Right lung (tissue), 5 donors: ENCODE data around the gene ADARB2. TPM values are rescaled to one million over a fixed set of nuclear protein-coding genes. Genes with fewer than 3 reads are reported as not detected.
"Not testable (repeated sequence)": the region's sequence is repeated elsewhere in the genome, so short reads cannot be mapped to it uniquely, and the experiment has no call there.

Experiments used
- DNase-seq, 2 donors: peaks; one replicate each; pipeline ENCODE4 v3.0.0-alpha.2; 2013
- polyA plus RNA-seq, 5 donors: library from polyadenylated mRNA; unstranded; fragments of 120-200 nt; gene quantifications; one replicate each; pipeline versions ENCODE4 v1.2.1 to v1.2.3, GENCODE V29; 2013; ENCODE audit warnings: inconsistent platforms in 1 of 5, low replicate concordance in 1 of 5; ENCODE audit not compliant: insufficient read length in 5 of 5, insufficient read depth in 1 of 5

The ADARB2 gene
- polyA plus RNA-seq, 5 donors: 0.34 to 0.78 (median 0.69) TPM

- DNase-seq: no peak
Measured at GRCh38 chr10:1232164-1232911, 505.0 kb downstream of the ADARB2 start.

- no peak for DNase-seq
Measured at GRCh38 chr10:1230592-1231275, 506.6 kb downstream of the ADARB2 start.

- DNase-seq: no peak
Measured at GRCh38 chr10:1230138-1230537, 507.2 kb downstream of the ADARB2 start.

GRCh38 chr10:1229574-1229973 is 507.8 kb downstream of the ADARB2 start:
- no peak for DNase-seq

DNA sequence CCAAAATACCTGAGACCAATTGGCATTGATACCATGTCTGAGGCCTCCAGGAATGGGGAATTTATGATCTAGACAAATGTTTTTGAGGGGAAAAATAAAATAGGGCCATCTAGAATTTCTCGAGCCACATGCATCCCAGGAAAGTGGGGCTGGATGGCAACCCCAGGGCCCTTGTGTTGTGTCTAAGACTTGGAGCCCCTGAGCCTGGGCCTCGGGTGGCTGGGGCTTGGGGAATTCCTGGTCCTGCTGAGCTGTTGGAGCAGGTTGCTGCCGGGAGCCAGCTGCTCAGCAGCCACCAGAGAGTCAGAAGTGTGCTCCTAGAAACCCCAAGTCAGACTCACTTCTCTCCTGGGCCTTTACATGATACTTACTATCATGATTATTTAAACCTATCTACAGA is 508.2 kb downstream of the ADARB2 start:
- no peak for DNase-seq

GRCh38 chr10:1228467-1228975 is 508.8 kb downstream of the ADARB2 start:
- DNase-seq: no peak

GRCh38 chr10:1227510-1228402 is 509.6 kb downstream of the ADARB2 start:
- no peak for DNase-seq

- DNase-seq: not testable (repeated sequence)
Measured at GRCh38 chr10:1226907-1227306, 510.4 kb downstream of the ADARB2 start.

GRCh38 chr10:1219874-1220273 is 517.5 kb downstream of the ADARB2 start:
- not testable (repeated sequence) for DNase-seq

DNA sequence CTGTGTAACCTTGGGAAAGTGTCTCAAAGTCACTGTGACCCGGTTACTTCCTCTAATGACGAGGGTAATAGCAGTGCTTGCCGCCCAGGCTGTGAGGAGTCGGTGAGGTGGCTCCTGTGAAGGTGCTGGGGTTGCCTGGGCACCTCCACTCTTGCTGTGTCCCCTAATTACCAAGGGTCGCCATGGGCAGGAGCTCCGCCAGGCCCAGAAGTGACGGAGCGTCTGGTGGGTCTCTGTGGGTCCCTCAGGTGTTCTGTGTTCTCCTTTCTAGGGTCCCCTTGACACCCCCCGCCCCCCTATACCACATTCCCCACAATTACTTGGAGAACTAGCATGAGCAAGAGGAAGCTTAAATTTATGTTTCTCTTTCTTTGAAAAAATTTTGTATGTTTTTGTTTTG is 519.7 kb downstream of the ADARB2 start:
- no peak for DNase-seq

GRCh38 chr10:1217237-1217587 is 520.1 kb downstream of the ADARB2 start:
- no peak for DNase-seq

DNA sequence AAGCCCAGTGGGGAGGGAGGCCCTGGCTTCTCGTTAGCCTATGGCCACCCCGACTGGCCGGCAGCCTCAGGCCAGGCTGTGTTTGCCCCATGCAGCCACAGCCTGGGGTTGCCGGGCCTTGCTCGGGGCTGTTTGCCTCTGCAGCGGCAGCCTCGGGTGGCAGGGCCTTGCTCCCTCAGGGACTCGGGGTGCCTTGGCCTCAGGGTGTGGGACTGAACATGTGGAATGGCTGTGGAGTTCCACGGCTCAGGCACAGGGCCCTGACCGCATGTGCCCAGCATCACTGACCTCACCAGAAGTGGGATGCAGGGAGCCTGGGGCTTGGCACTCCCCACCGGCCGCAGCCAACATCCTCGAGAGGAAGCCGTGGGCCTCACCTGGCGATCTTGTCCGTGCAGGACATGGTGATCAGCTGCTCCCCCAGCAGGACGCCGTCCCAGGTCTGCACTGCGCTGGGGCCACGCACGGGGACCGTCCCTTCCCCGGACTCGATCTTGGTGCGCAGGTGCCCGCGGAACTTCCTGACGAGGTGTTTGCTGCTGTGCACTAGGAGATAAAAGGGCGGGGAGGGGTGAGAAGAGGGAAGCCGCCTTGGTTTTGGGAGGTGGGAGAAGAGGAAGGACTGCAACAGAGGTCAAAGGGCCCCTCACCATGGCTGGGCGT is 520.6 kb downstream of the ADARB2 start:
- no peak for DNase-seq

DNA sequence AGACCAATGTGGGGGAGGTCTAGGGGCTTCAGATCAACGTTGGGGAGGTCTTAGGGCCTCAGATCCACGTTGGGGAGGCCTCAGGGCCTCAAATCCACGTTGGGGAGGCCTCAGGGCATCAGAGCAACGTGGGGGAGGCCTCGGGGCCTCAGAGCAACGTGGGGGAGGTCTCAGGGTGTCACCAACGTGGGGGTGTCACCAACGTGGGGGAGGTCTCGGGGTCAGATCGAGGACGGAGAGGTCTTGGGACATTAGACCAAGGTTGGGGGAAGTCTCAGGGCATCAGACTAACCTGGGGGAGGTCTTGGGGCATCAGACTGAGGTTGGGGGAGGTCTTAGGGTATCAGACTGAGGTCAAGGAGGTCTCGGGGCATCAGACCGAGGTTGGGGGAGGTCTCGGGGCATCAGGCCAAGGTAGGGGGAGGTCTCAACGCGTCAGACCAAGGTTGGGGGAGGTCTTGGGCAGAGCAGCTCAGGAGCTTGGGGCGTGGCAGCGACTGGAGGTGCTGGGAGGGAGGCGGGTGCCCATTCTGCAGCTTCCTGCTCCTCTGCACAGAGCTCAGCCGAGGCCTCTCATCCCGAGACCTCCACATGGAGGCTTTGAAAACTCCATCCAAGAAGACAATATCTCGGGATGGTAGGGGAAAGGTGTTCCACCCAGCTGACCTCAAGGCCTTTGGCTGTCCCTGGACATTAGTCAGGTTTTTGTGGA is 521.3 kb downstream of the ADARB2 start:
- DNase-seq: no peak

DNA sequence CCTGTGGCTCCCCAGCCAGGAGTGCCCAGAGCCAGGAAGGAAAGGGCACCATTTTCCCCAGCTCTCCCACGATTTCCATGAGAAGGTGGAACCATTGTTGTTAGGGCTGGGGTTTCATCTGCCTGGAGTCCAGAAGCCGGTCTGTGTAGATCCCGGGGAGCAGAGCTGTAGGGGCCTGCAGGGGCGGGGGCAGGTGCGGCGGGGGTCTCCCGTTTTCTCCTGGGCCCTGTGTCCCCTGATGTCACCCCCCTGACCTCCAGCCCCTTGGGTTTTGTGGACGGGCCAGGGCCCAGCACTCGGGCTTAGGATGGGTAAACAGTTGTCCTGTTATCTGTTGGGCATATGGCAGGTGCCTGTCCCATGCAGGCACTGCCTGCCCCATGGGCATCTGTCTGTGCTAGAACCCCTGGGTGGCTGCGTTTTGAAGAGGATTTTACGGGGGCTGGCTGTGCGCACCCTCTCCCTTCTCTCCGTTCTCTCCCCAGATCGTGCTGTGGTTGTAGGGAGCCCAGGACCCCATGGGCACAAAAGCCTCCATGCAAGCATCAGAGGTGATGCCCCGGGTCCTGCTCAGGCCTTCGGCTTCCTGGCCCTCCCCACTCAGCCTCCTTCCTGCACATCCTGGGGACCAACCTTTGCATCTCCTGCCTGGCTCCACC is 522.3 kb downstream of the ADARB2 start:
- DNase-seq: no peak

DNA sequence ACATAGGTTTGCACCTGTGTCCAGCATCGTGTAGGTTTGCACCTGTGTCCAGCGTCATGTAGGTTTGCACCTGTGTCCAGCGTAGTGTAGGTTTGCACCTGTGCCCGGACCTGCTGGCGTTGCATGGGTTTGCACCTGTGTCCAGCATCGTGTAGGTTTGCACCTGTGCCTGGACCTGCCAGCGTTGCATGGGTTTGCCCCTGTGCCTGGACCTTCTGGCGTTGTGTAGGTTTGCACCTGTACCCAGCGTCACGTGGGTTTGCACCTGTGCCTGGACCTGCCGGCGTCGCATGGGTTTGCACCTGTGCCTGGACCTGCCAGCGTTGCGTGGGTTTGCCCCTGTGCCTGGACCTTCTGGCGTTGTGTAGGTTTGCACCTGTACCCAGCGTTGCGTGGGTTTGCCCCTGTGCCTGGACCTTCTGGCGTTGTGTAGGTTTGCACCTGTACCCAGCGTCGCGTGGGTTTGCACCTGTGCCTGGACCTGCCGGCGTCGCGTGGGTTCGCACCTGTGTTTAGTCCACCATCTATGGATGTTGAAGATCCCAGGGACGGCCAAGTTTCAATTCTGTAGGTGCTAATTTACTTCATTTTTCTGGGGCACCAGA is 523.2 kb downstream of the ADARB2 start:
- no peak for DNase-seq

- no peak for DNase-seq
Measured at GRCh38 chr10:1213252-1214070, 523.9 kb downstream of the ADARB2 start.

- no peak for DNase-seq
Measured at GRCh38 chr10:1212571-1213141, 524.7 kb downstream of the ADARB2 start.

- DNase-seq: no peak
Measured at GRCh38 chr10:1211844-1212570, 525.3 kb downstream of the ADARB2 start.
